K562 (cell line): ENCODE results near the gene RNGTT. TPM values are rescaled to one million over a fixed set of nuclear protein-coding genes. Genes with fewer than 3 reads are reported as not detected.

Source experiments
- ATAC-seq: fragments of 200-7000 bp; cut with Tn5 transposase; 3 replicates; pipeline ENCODE4 v1.9.1; 2020; ENCODE audit warnings: moderate library complexity
- BruUV-seq: library from RNA; stranded (reverse); fragments of 400-500 nt; replicated peaks from 2 replicates; lab custom pipeline; 2021; lab: Mats Ljungman, UMichigan
- CTCF ChIA-PET: fragments of 300-600 bp; formaldehyde crosslinking; extraction: SDS; loops from one replicate; lab custom pipeline; 2021; ENCODE audit warnings: low intra/inter-chr PET ratio; lab: Yijun Ruan, JAX
- POLR2A ChIA-PET: fragments of 300-600, 350-650 bp; sonication (Branson Sonifier 250); formaldehyde crosslinking; extraction: SDS; loops from one replicate; lab custom pipeline; 2021; ENCODE audit warnings: antibody characterized with exemption, inconsistent platforms; lab: Yijun Ruan, JAX
- DNase-seq, 4 experiments: peaks; one replicate each; pipeline versions ENCODE4 v3.0.0 to v3.0.0-alpha.2; 2011 to 2018; ENCODE audit warnings: low spot score in 3 of 4, mixed read lengths in 3 of 4; ENCODE audit errors: extremely low read depth in 1 of 4
- FAIRE-seq: peaks from 2 replicates; lab custom pipeline; 2011; peaks lifted over from hg19 to GRCh38; lab: Jason Lieb, UNC
- H2AFZ ChIP-seq: 2 replicates; pipeline ENCODE4 v1.6.0; 2011; ENCODE audit warnings: low read depth, low read length, control low read depth, inconsistent platforms
- H3K27ac ChIP-seq: fragments of 200-600 bp; 3 replicates; pipeline ENCODE4 v1.8.0; 2011; ENCODE audit warnings: low read depth, mild to moderate bottlenecking, control low read depth, inconsistent platforms, low read length, moderate library complexity, mixed read lengths; ENCODE audit errors: extremely low read depth
- H3K27me3 ChIP-seq, 2 experiments: fragments of 300-600 bp in 1 of 2; 2 replicates in 1 of 2; 3 replicates in 1 of 2; pipeline versions ENCODE4 v1.6.0 to v1.8.0; 2011; ENCODE audit warnings: inconsistent platforms in 2 of 2, low read length in 2 of 2, mild to moderate bottlenecking in 1 of 2, mixed read lengths in 1 of 2, moderate library complexity in 1 of 2; ENCODE audit not compliant: control insufficient read depth in 2 of 2, insufficient read depth in 2 of 2
- H3K36me3 ChIP-seq: fragments of 300-600 bp; 3 replicates; pipeline ENCODE4 v1.8.0; 2011; ENCODE audit warnings: mild to moderate bottlenecking, low read length, inconsistent platforms; ENCODE audit not compliant: control insufficient read depth, insufficient read depth
- H3K4me1 ChIP-seq, 2 experiments: fragments of 200-600 bp in 1 of 2; replicated peaks in 1 of 2; 2 replicates in 1 of 2; 3 replicates in 1 of 2; pipeline versions ENCODE4 v1.5.1 to v1.8.0; 2011; ENCODE audit warnings: inconsistent platforms in 2 of 2, low read length in 2 of 2, mild to moderate bottlenecking in 1 of 2, mixed read lengths in 1 of 2, moderate library complexity in 1 of 2; ENCODE audit not compliant: control insufficient read depth in 2 of 2, insufficient read depth in 2 of 2
- H3K4me2 ChIP-seq: 2 replicates; pipeline ENCODE4 v1.6.1; 2011; ENCODE audit warnings: low read length, control low read depth, inconsistent platforms, mixed read lengths; ENCODE audit not compliant: insufficient read depth
- H3K4me3 ChIP-seq: fragments of 200-600 bp; sonication (generic), shearing (Covaris generic); 2 replicates; pipeline ENCODE4 v1.5.1; 2016; ENCODE audit warnings: control low read depth, inconsistent platforms
- H3K79me2 ChIP-seq: fragments of 200-600 bp; 3 replicates; pipeline ENCODE4 v1.8.0; 2011; ENCODE audit warnings: low read length, inconsistent platforms; ENCODE audit not compliant: control insufficient read depth, insufficient read depth
- H3K9ac ChIP-seq, 2 experiments: 2 replicates each; pipeline versions ENCODE4 v1.6.0 to v1.6.1; 2011; ENCODE audit warnings: low read depth in 2 of 2, low read length in 2 of 2, control low read depth in 1 of 2, inconsistent platforms in 1 of 2, mild to moderate bottlenecking in 1 of 2, mixed read lengths in 1 of 2; ENCODE audit not compliant: insufficient read depth in 1 of 2
- H3K9me1 ChIP-seq: one replicate; pipeline ENCODE4 v1.6.0; 2011; ENCODE audit warnings: inconsistent platforms, mild to moderate bottlenecking, low read length, moderate library complexity; ENCODE audit not compliant: control insufficient read depth, insufficient read depth
- H3K9me3 ChIP-seq: replicated peaks from 2 replicates; pipeline ENCODE4 v1.5.1; 2011; ENCODE audit warnings: low read depth, low read length, inconsistent platforms; ENCODE audit not compliant: control insufficient read depth, insufficient read depth
- H4K20me1 ChIP-seq: replicated peaks from 2 replicates; pipeline ENCODE4 v1.6.1; 2011; ENCODE audit warnings: low read length, inconsistent platforms, mixed read lengths; ENCODE audit not compliant: control insufficient read depth, insufficient read depth
- ARID2 ChIP-seq: fragments of 450-650 bp; IDR thresholded peaks from 2 replicates; pipeline ENCODE4 v1.6.1; 2017; ENCODE audit warnings: antibody characterized with exemption, mild to moderate bottlenecking
- C11orf30 ChIP-seq: fragments of 450-650 bp; IDR thresholded peaks from 2 replicates; pipeline ENCODE4 v1.6.1; 2016; ENCODE audit warnings: low read depth, mild to moderate bottlenecking
- ESRRB ChIP-seq: fragments of 250-450 bp; sonication (Bioruptor Pico); IDR thresholded peaks from 2 replicates; pipeline ENCODE4 v1.5.0; 2020; ENCODE audit warnings: mild to moderate bottlenecking, moderate library complexity, borderline replicate concordance
- FOSL1 ChIP-seq: fragments of 200-800 bp; sonication (Bioruptor generic); conservative IDR thresholded peaks from 2 replicates; pipeline ENCODE4 v1.6.1; 2016; ENCODE audit warnings: missing genetic modification characterization, missing compliant biosample characterization
- GTF2E2 ChIP-seq: fragments of 200-800 bp; sonication (Bioruptor generic); IDR thresholded peaks from 2 replicates; pipeline ENCODE4 v1.6.1; 2016; ENCODE audit warnings: missing genetic modification characterization, missing compliant biosample characterization
- KAT7 ChIP-seq: sonication (generic); formaldehyde crosslinking; IDR thresholded peaks from 2 replicates; pipeline ENCODE4 v1.8.0; 2022; ENCODE audit warnings: missing genetic modification reagents, mild to moderate bottlenecking, borderline replicate concordance
- MAFK ChIP-seq: IDR thresholded peaks from 2 replicates; pipeline ENCODE4 v1.6.1; 2011; ENCODE audit warnings: low read length, improper control_type of control experiment
- PHF8 ChIP-seq: fragments of 200-600 bp; sonication (generic); IDR thresholded peaks from 2 replicates; pipeline ENCODE4 v1.6.1; 2012; ENCODE audit warnings: mixed run types, mild to moderate bottlenecking, inconsistent platforms, low read length, moderate library complexity, borderline replicate concordance
- RBFOX2 ChIP-seq: fragments of 200-400 bp; formaldehyde crosslinking; IDR thresholded peaks from 2 replicates; pipeline ENCODE4 v1.6.1; 2017; ENCODE audit warnings: low read depth, mild to moderate bottlenecking, low read length, moderate library complexity
- RBM25 ChIP-seq: fragments of 200-400 bp; formaldehyde crosslinking; IDR thresholded peaks from 2 replicates; pipeline ENCODE4 v1.6.1; 2018; ENCODE audit warnings: low read length, low read depth, moderate library complexity; ENCODE audit not compliant: severe bottlenecking
- RNF2 ChIP-seq: sonication (generic); IDR thresholded peaks from 2 replicates; pipeline ENCODE4 v1.6.1; 2016
- TAF1 ChIP-seq: IDR thresholded peaks from 2 replicates; pipeline ENCODE4 v1.6.1; 2011; ENCODE audit warnings: mild to moderate bottlenecking, low read length, moderate library complexity; ENCODE audit not compliant: insufficient read depth, control insufficient read depth, severe bottlenecking; ENCODE audit errors: extremely low read depth
- ZBED1 ChIP-seq: IDR thresholded peaks from 2 replicates; pipeline ENCODE4 v1.6.1; 2014
- ZKSCAN1 ChIP-seq: fragments of 150-350 bp; IDR thresholded peaks from 2 replicates; pipeline ENCODE4 v1.6.1; 2016; ENCODE audit warnings: low read depth, low read length
- ZNF316 ChIP-seq: fragments of 450-650 bp; IDR thresholded peaks from 2 replicates; pipeline ENCODE4 v1.6.1; 2016
- WGBS: fragments of 100-300 bp; shearing (Covaris generic); methylation state at CpG from one replicate; pipeline ENCODE4 v1.1.6; 2016; ENCODE audit warnings: low coverage, mixed read lengths; ENCODE audit not compliant: insufficient coverage; ENCODE audit errors: missing lambda C conversion rate; 5-methylcytosine and 5-hydroxymethylcytosine counted together
- in situ Hi-C: fragments of 300-500 bp; cut with MboI; formaldehyde crosslinking; loops from 4 replicates; pipeline ENCODE4 v1.15.0; 2018; ENCODE audit warnings: inconsistent platforms, mixed read lengths
- intact Hi-C: fragments of 100-400 bp; cut with micrococcal nuclease; formaldehyde crosslinking; loops from 2 replicates; pipeline ENCODE4 v1.14.2; 2022
- polyA plus RNA-seq, 8 experiments: library from polyadenylated mRNA; depleted of rRNA in 4 of 8; stranded (reverse) in 5 of 8; unstranded in 3 of 8; fragments of >200 nt; fragmentation: Nextera tagmentation in 2 of 8; fragmentation: Illumina TruSeq in 1 of 8; extraction: Ambion mirVana in 2 of 8; extraction: Trizol in 1 of 8; gene quantifications; 2 replicates each; pipeline versions ENCODE4 v1.2.1 to v1.2.3, GENCODE V29; 2011 to 2014; ENCODE audit warnings: inconsistent platforms in 1 of 8, missing spikeins in 1 of 8
- total RNA-seq, 7 experiments: library from RNA; depleted of rRNA in 6 of 7; stranded (reverse); fragments of >200 nt in 6 of 7; fragmentation: Illumina TruSeq in 2 of 7; extraction: Trizol in 2 of 7; gene quantifications; 2 replicates each; pipeline versions ENCODE4 v1.2.1 to v1.2.3, GENCODE V29; 2011 to 2021; ENCODE audit warnings: low replicate concordance in 1 of 7
- TF ChIP-seq, protein P1 (sequence below): sonication (generic); formaldehyde crosslinking; IDR thresholded peaks from 2 replicates; pipeline ENCODE4 v1.8.0; 2022; ENCODE audit warnings: mild to moderate bottlenecking, missing genetic modification reagents
- TF ChIP-seq, protein P2 (sequence below): fragments of 450-650 bp; IDR thresholded peaks from 2 replicates; pipeline ENCODE4 v1.6.1; 2014; ENCODE audit warnings: low read depth, mild to moderate bottlenecking, moderate library complexity, borderline replicate concordance

RNGTT gene
- total and polyA plus RNA-seq, 9 of the 15 experiments (the other 6 are each of a cell fraction or from before 2014, with no cell fraction given), result 6.1 to 31.7 (median 19.5) TPM

DNA sequence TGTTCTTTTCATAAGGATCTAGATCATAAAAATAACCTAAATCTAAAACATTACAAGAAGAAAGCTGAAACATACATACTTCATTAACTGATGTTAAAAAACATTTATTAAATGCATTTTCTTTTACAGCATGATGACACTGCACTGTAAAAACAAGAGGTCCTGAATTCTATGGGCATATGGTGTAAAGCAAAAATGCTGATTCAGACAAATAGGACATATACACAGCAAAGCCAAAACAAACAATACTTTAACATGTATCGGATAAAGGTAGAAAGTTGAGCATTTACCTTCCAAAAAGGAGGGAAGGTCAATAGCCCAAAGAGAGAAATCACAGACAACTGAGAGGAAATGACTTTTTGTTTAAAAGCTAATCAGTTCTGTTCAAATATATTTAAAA, 221.5 kb downstream of the RNGTT start:
- ATAC-seq (no peak), DNase-seq (no peak), FAIRE-seq (peak; percentile 15)
- Histone ChIP-seq H3K4me2 (no peak overlapping the region), H4K20me1 (no peaks in the 10 kb centered on the region), H3K36me3 (no peaks in the 10 kb centered on the region), H3K79me2 (no peaks in the 10 kb centered on the region), H3K27me3 (no peaks in the 10 kb centered on the region), H3K9me3 (no peaks in the 10 kb centered on the region), H3K4me3 (no peak overlapping the region), H3K27ac (no peak overlapping the region), H3K4me1 (no peaks in the 10 kb centered on the region), H2AFZ (no peak overlapping the region), H3K9me1 (no peaks in the 10 kb centered on the region), H3K9ac (no peak overlapping the region)
- POLR2A ChIA-PET, result interaction anchor here (0.9 kb wide), 1 partner anchor 13 kb away, joined by 3 read pairs; no protein-coding TSS in a partner anchor
- no TSS peak for BruUV-seq
- 72% methylated on average over 1 of the region's 1 CpG for WGBS
- intact Hi-C loops (no loop called here), in situ Hi-C loops (no loop called here)
- CTCF ChIA-PET, result no interaction called here
- TF ChIP-seq ESRRB (CRISPR knock-in tag), result no peak
- no peak for TF ChIP-seq FOSL1 (tag)
- TF ChIP-seq RNF2, result no peak
- no peak for TF ChIP-seq RBFOX2
- no peak for TF ChIP-seq ZKSCAN1
- TF ChIP-seq GTF2E2 (tag), result no peak
- no peak for TF ChIP-seq PHF8
- peak; percentile 91 for TF ChIP-seq MAFK
- TF ChIP-seq KAT7, result no peak
- peak; percentile 90 for TF ChIP-seq C11orf30
- no peak for TF ChIP-seq RBM25
- no peak for TF ChIP-seq ZBED1
- no peak for TF ChIP-seq ARID2
- TF ChIP-seq, protein P1, sequence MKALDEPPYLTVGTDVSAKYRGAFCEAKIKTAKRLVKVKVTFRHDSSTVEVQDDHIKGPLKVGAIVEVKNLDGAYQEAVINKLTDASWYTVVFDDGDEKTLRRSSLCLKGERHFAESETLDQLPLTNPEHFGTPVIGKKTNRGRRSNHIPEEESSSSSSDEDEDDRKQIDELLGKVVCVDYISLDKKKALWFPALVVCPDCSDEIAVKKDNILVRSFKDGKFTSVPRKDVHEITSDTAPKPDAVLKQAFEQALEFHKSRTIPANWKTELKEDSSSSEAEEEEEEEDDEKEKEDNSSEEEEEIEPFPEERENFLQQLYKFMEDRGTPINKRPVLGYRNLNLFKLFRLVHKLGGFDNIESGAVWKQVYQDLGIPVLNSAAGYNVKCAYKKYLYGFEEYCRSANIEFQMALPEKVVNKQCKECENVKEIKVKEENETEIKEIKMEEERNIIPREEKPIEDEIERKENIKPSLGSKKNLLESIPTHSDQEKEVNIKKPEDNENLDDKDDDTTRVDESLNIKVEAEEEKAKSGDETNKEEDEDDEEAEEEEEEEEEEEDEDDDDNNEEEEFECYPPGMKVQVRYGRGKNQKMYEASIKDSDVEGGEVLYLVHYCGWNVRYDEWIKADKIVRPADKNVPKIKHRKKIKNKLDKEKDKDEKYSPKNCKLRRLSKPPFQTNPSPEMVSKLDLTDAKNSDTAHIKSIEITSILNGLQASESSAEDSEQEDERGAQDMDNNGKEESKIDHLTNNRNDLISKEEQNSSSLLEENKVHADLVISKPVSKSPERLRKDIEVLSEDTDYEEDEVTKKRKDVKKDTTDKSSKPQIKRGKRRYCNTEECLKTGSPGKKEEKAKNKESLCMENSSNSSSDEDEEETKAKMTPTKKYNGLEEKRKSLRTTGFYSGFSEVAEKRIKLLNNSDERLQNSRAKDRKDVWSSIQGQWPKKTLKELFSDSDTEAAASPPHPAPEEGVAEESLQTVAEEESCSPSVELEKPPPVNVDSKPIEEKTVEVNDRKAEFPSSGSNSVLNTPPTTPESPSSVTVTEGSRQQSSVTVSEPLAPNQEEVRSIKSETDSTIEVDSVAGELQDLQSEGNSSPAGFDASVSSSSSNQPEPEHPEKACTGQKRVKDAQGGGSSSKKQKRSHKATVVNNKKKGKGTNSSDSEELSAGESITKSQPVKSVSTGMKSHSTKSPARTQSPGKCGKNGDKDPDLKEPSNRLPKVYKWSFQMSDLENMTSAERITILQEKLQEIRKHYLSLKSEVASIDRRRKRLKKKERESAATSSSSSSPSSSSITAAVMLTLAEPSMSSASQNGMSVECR (CRISPR knock-in tag), result no peak
- peak; percentile 95 for TF ChIP-seq ZNF316
- TF ChIP-seq, protein P2, sequence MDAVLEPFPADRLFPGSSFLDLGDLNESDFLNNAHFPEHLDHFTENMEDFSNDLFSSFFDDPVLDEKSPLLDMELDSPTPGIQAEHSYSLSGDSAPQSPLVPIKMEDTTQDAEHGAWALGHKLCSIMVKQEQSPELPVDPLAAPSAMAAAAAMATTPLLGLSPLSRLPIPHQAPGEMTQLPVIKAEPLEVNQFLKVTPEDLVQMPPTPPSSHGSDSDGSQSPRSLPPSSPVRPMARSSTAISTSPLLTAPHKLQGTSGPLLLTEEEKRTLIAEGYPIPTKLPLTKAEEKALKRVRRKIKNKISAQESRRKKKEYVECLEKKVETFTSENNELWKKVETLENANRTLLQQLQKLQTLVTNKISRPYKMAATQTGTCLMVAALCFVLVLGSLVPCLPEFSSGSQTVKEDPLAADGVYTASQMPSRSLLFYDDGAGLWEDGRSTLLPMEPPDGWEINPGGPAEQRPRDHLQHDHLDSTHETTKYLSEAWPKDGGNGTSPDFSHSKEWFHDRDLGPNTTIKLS, result no peak
- no peak for TF ChIP-seq TAF1
